GM11168 (cell line): Measurements from ENCODE around the gene KIF1B.

Source experiments
- in situ Hi-C: fragments of 300-500 bp; cut with MboI; formaldehyde crosslinking; loops from one replicate; pipeline ENCODE4 v1.12.0; 2022; ENCODE audit warnings: low sequenced_read_pairs; ENCODE audit not compliant: unreplicated experiment

KIF1B gene

GRCh38 chr1:10209905-10210810, at the start of gene KIF1B:
KIF1B (plus strand) TSS chr1:10210570; CDS start chr1:10232329, 21,759 bp downstream.
- in situ Hi-C loops = no loop called here

- in situ Hi-C loops = no loop called here
Measured at GRCh38 chr1:10160907-10161490, 49.4 kb upstream of the KIF1B start.

GRCh38 chr1:10161541-10162290, 48.7 kb upstream of the KIF1B start:
- in situ Hi-C loops = no loop called here

GRCh38 chr1:10168912-10169514, 41.4 kb upstream of the KIF1B start:
- in situ Hi-C loops = no loop called here

- in situ Hi-C loops = loop anchor here (10.0 kb wide), 1 partner anchor 1105 kb away; the partner anchor contains the start of gene SLC2A5
Measured at GRCh38 chr1:10170239-10170574, 40.2 kb upstream of the KIF1B start.

GRCh38 chr1:10171105-10171767, 39.1 kb upstream of the KIF1B start:
- in situ Hi-C loops = loop anchor here (10.0 kb wide), 1 partner anchor 1106 kb away; the partner anchor contains the start of gene SLC2A5

- in situ Hi-C loops = loop anchor here (10.0 kb wide), 1 partner anchor 1107 kb away; the partner anchor contains the start of gene SLC2A5
Measured at GRCh38 chr1:10171995-10172669, 38.2 kb upstream of the KIF1B start.

- in situ Hi-C loops = loop anchor here (10.0 kb wide), 1 partner anchor 1109 kb away; the partner anchor contains the start of gene SLC2A5
Measured at GRCh38 chr1:10173582-10173981, 36.8 kb upstream of the KIF1B start.

GRCh38 chr1:10177876-10178275, 32.5 kb upstream of the KIF1B start:
- in situ Hi-C loops = loop anchor here (10.0 kb wide), 1 partner anchor 1113 kb away; the partner anchor contains the start of gene SLC2A5

- in situ Hi-C loops = loop anchor here (10.0 kb wide), 1 partner anchor 1114 kb away; the partner anchor contains the start of gene SLC2A5
Measured at GRCh38 chr1:10178597-10179405, 31.6 kb upstream of the KIF1B start.

- in situ Hi-C loops = loop anchor here (10.0 kb wide), 1 partner anchor 1115 kb away; the partner anchor contains the start of gene SLC2A5
Measured at GRCh38 chr1:10179406-10180091, 30.8 kb upstream of the KIF1B start.

GRCh38 chr1:10181154-10181553, 29.2 kb upstream of the KIF1B start:
- in situ Hi-C loops = no loop called here

- in situ Hi-C loops = no loop called here
Measured at GRCh38 chr1:10185759-10186158, 24.6 kb upstream of the KIF1B start.

- in situ Hi-C loops = no loop called here
Measured at GRCh38 chr1:10186331-10187025, 23.9 kb upstream of the KIF1B start.

- in situ Hi-C loops = no loop called here
Measured at GRCh38 chr1:10187026-10187334, 23.4 kb upstream of the KIF1B start.

GRCh38 chr1:10188133-10188650, 22.2 kb upstream of the KIF1B start:
- in situ Hi-C loops = no loop called here

GRCh38 chr1:10189659-10190058, 20.7 kb upstream of the KIF1B start:
- in situ Hi-C loops = no loop called here
